ENCODE measurements around the gene SDHC. TPM values are rescaled to one million over a fixed set of nuclear protein-coding genes. Genes with fewer than 3 reads are reported as not detected.
"Not testable (repeated sequence)": the region's sequence is repeated elsewhere in the genome, so short reads cannot be mapped to it uniquely, and the experiment has no call there.

The SDHC gene
- polyA plus RNA-seq, 2 donors: 40.6 to 148 TPM

DNA sequence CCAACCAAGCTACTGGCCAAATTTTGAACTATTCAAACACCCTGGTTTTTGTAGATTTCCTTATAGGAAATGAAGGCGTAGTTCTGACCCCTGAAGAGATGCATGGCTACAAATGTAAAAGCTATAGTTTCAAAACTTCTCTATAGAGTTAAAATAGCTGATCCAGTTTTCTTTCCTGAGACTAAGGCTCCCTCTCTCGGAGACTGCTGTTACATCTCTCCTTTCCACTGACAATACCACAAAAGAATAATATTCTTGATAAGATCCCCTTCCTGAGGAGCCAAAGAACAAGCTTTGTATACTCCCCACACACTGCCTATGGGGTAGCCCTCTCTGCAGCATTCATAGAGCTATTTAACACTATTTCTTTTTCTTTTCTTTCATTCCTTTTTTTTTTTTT, 60.2 kb downstream of the SDHC start:
- H3K4me1 ChIP-seq (ENCODE audit: control insufficient read depth in 2 of 2, insufficient read depth in 2 of 2, low read length in 1 of 2): no peaks in the 10 kb centered on the region
- H3K27ac ChIP-seq (ENCODE audit: low read depth in 2 of 2, low read length in 1 of 2): no peak overlapping the region
- H3K27me3 ChIP-seq (ENCODE audit: control insufficient read depth in 1 of 2, insufficient read depth in 2 of 2, low read length in 2 of 2): no peaks in the 10 kb centered on the region
- no peak overlapping the region for H3K4me3 ChIP-seq (ENCODE audit: low read depth in 1 of 2, low read length in 2 of 2)
- no peaks in the 10 kb centered on the region for H3K9me3 ChIP-seq (ENCODE audit: control insufficient read depth in 2 of 2, insufficient read depth in 1 of 2, low read depth in 1 of 2, low read length in 1 of 2)
- H3K36me3 ChIP-seq (ENCODE audit: control insufficient read depth in 2 of 2, insufficient read depth in 2 of 2, low read length in 1 of 2): no peaks in the 10 kb centered on the region
- 53 to 55% methylated on average over 2 of the region's 2 CpGs for WGBS, 2 donors

DNA sequence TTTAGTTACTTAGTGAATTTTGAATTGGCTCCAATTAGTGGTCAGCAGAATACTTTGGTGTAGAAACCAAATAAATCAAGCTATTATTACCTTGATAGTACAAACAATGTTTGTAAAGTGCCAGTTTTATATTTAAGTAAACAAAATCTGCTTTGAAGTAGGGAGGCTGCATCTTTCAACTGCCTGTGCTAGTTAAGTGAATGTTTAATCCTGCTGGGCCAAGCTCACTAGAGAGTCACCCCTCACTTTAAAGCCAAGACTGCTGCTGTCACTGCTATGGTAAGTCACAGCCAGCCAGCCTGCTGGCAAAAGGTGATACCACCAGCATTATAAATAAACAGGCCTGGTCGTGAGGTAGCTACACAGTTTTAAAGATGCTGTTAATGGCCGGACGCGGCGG, 63.8 kb downstream of the SDHC start:
- WGBS, 2 donors: 85 to 88% methylated on average over 5 of the region's 5 CpGs
- Histone ChIP-seq H3K4me3 (ENCODE audit: low read depth in 1 of 2, low read length in 2 of 2) (no peak overlapping the region), H3K4me1 (ENCODE audit: control insufficient read depth in 2 of 2, insufficient read depth in 2 of 2, low read length in 1 of 2) (no peaks in the 10 kb centered on the region), H3K27me3 (ENCODE audit: control insufficient read depth in 1 of 2, insufficient read depth in 2 of 2, low read length in 2 of 2) (no peaks in the 10 kb centered on the region), H3K27ac (ENCODE audit: low read depth in 2 of 2, low read length in 1 of 2) (no peak overlapping the region), H3K9me3 (ENCODE audit: control insufficient read depth in 2 of 2, insufficient read depth in 1 of 2, low read depth in 1 of 2, low read length in 1 of 2) (no peaks in the 10 kb centered on the region), H3K36me3 (ENCODE audit: control insufficient read depth in 2 of 2, insufficient read depth in 2 of 2, low read length in 1 of 2) (no peaks in the 10 kb centered on the region)

- Histone ChIP-seq H3K9me3 (ENCODE audit: control insufficient read depth in 2 of 2, insufficient read depth in 1 of 2, low read depth in 1 of 2, low read length in 1 of 2) (no peaks in the 10 kb centered on the region), H3K27ac (ENCODE audit: low read depth in 2 of 2, low read length in 1 of 2) (no peak overlapping the region), H3K27me3 (ENCODE audit: control insufficient read depth in 1 of 2, insufficient read depth in 2 of 2, low read length in 2 of 2) (no peaks in the 10 kb centered on the region), H3K4me1 (ENCODE audit: control insufficient read depth in 2 of 2, insufficient read depth in 2 of 2, low read length in 1 of 2) (no peaks in the 10 kb centered on the region), H3K4me3 (ENCODE audit: low read depth in 1 of 2, low read length in 2 of 2) (no peak overlapping the region), H3K36me3 (ENCODE audit: control insufficient read depth in 2 of 2, insufficient read depth in 2 of 2, low read length in 1 of 2) (no peaks in the 10 kb centered on the region)
- 82 to 89% methylated on average over 18 of the region's 18 CpGs for WGBS, 2 donors
These were observed 64.9 kb downstream of the SDHC start for GRCh38 chr1:161379071-161379470.

DNA sequence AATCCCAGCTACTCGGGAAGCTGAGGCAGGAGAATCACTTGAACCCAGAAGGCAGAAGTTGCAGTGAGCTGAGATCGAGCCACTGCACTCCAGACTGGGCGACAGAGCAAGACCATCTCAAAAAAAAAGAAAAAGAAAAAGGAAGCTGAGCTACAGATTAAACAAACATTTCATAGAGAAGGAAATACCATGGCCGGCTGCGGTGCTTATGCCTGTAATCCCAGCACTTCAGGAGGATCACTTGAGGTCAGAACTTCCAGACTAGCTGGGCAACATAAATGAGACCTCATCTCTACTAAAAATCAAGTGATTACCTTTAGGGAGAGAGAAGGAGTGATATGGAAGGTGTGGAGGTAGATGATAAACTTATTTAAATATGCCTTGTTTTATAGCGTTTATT, 67.5 kb downstream of the SDHC start:
- WGBS, 2 donors: 55 to 57% methylated on average over 6 of the region's 6 CpGs
- no peak overlapping the region for H3K4me3 ChIP-seq (ENCODE audit: low read depth in 1 of 2, low read length in 2 of 2)
- no peaks in the 10 kb centered on the region for H3K9me3 ChIP-seq (ENCODE audit: control insufficient read depth in 2 of 2, insufficient read depth in 1 of 2, low read depth in 1 of 2, low read length in 1 of 2)
- no peaks in the 10 kb centered on the region for H3K27me3 ChIP-seq (ENCODE audit: control insufficient read depth in 1 of 2, insufficient read depth in 2 of 2, low read length in 2 of 2)
- no peaks in the 10 kb centered on the region for H3K4me1 ChIP-seq (ENCODE audit: control insufficient read depth in 2 of 2, insufficient read depth in 2 of 2, low read length in 1 of 2)
- H3K36me3 ChIP-seq (ENCODE audit: control insufficient read depth in 2 of 2, insufficient read depth in 2 of 2, low read length in 1 of 2): no peaks in the 10 kb centered on the region
- no peak overlapping the region for H3K27ac ChIP-seq (ENCODE audit: low read depth in 2 of 2, low read length in 1 of 2)

GRCh38 chr1:161382214-161383019, 68.2 kb downstream of the SDHC start:
- H3K27me3 ChIP-seq (ENCODE audit: control insufficient read depth in 1 of 2, insufficient read depth in 2 of 2, low read length in 2 of 2): no peaks in the 10 kb centered on the region
- no peaks in the 10 kb centered on the region for H3K36me3 ChIP-seq (ENCODE audit: control insufficient read depth in 2 of 2, insufficient read depth in 2 of 2, low read length in 1 of 2)
- peak overlapping the region; percentile 1 to 4 for H3K27ac ChIP-seq (ENCODE audit: low read depth in 2 of 2, low read length in 1 of 2)
- H3K9me3 ChIP-seq (ENCODE audit: control insufficient read depth in 2 of 2, insufficient read depth in 1 of 2, low read depth in 1 of 2, low read length in 1 of 2): no peaks in the 10 kb centered on the region
- no peaks in the 10 kb centered on the region for H3K4me1 ChIP-seq (ENCODE audit: control insufficient read depth in 2 of 2, insufficient read depth in 2 of 2, low read length in 1 of 2)
- 19 to 25% methylated on average over 4 of the region's 4 CpGs for WGBS, 2 donors
- H3K4me3 ChIP-seq (ENCODE audit: low read depth in 1 of 2, low read length in 2 of 2): no peak overlapping the region

DNA sequence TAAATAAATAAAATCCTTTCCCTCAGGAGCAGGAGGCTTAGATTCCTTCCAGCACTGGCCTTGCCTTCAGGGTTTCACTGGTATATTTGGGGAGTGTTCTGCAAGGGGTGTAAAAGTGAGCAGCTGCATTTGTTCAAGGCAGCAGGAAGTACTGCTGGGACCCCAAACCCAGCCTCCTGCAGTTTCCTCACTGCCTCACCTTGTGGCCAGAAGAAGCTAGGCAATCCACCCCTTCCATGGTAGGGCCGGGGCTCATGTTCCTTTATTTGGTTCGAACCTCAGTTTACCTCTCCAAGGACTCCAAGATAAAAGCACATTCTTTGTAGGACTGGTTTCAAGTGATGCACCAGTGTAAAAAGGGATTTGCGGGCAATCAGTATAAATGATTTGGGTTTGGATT, 74.5 kb downstream of the SDHC start:
- Histone ChIP-seq H3K4me1 (ENCODE audit: control insufficient read depth in 2 of 2, insufficient read depth in 2 of 2, low read length in 1 of 2) (no peaks in the 10 kb centered on the region), H3K9me3 (ENCODE audit: control insufficient read depth in 2 of 2, insufficient read depth in 1 of 2, low read depth in 1 of 2, low read length in 1 of 2) (no peaks in the 10 kb centered on the region), H3K36me3 (ENCODE audit: control insufficient read depth in 2 of 2, insufficient read depth in 2 of 2, low read length in 1 of 2) (no peaks in the 10 kb centered on the region), H3K27me3 (ENCODE audit: control insufficient read depth in 1 of 2, insufficient read depth in 2 of 2, low read length in 2 of 2) (no peaks in the 10 kb centered on the region), H3K27ac (ENCODE audit: low read depth in 2 of 2, low read length in 1 of 2) (no peak overlapping the region), H3K4me3 (ENCODE audit: low read depth in 1 of 2, low read length in 2 of 2) (no peak overlapping the region)
- 86 to 91% methylated on average over 3 of the region's 3 CpGs for WGBS, 2 donors

GRCh38 chr1:161389158-161389557, 75.0 kb downstream of the SDHC start:
- Histone ChIP-seq H3K4me3 (ENCODE audit: low read depth in 1 of 2, low read length in 2 of 2) (peak overlapping the region in 1 of 2 donors; percentile 51), H3K27ac (ENCODE audit: low read depth in 2 of 2, low read length in 1 of 2) (peak overlapping the region; percentile 27 to 99)
- not testable (repeated sequence) for H3K4me1 ChIP-seq (ENCODE audit: control insufficient read depth in 2 of 2, insufficient read depth in 2 of 2, low read length in 1 of 2); H3K36me3 ChIP-seq (ENCODE audit: control insufficient read depth in 2 of 2, insufficient read depth in 2 of 2, low read length in 1 of 2); H3K9me3 ChIP-seq (ENCODE audit: control insufficient read depth in 2 of 2, insufficient read depth in 1 of 2, low read depth in 1 of 2, low read length in 1 of 2); H3K27me3 ChIP-seq (ENCODE audit: control insufficient read depth in 1 of 2, insufficient read depth in 2 of 2, low read length in 2 of 2)
- WGBS, 2 donors: 58 to 66% methylated on average over 16 of the region's 16 CpGs

GRCh38 chr1:161389691-161390558, 75.7 kb downstream of the SDHC start:
- Histone ChIP-seq H3K9me3 (ENCODE audit: control insufficient read depth in 2 of 2, insufficient read depth in 1 of 2, low read depth in 1 of 2, low read length in 1 of 2) (no peaks in the 10 kb centered on the region), H3K4me3 (ENCODE audit: low read depth in 1 of 2, low read length in 2 of 2) (peak overlapping the region; percentile 65 to 77), H3K27ac (ENCODE audit: low read depth in 2 of 2, low read length in 1 of 2) (peak overlapping the region; percentile 98 to 99), H3K36me3 (ENCODE audit: control insufficient read depth in 2 of 2, insufficient read depth in 2 of 2, low read length in 1 of 2) (no peaks in the 10 kb centered on the region), H3K4me1 (ENCODE audit: control insufficient read depth in 2 of 2, insufficient read depth in 2 of 2, low read length in 1 of 2) (no peaks in the 10 kb centered on the region), H3K27me3 (ENCODE audit: control insufficient read depth in 1 of 2, insufficient read depth in 2 of 2, low read length in 2 of 2) (no peaks in the 10 kb centered on the region)
- WGBS, 2 donors: 1% methylated on average over 66 to 77 of the region's 79 CpGs

GRCh38 chr1:161390559-161390858, 76.3 kb downstream of the SDHC start:
- H3K36me3 ChIP-seq (ENCODE audit: control insufficient read depth in 2 of 2, insufficient read depth in 2 of 2, low read length in 1 of 2): no peaks in the 10 kb centered on the region
- 2 to 3% methylated on average over 13 of the region's 13 CpGs for WGBS, 2 donors
- H3K4me3 ChIP-seq (ENCODE audit: low read depth in 1 of 2, low read length in 2 of 2): peak overlapping the region; percentile 65
- H3K27me3 ChIP-seq (ENCODE audit: control insufficient read depth in 1 of 2, insufficient read depth in 2 of 2, low read length in 2 of 2): no peaks in the 10 kb centered on the region
- H3K9me3 ChIP-seq (ENCODE audit: control insufficient read depth in 2 of 2, insufficient read depth in 1 of 2, low read depth in 1 of 2, low read length in 1 of 2): no peaks in the 10 kb centered on the region
- H3K27ac ChIP-seq (ENCODE audit: low read depth in 2 of 2, low read length in 1 of 2): peak overlapping the region; percentile 82 to 89
- no peaks in the 10 kb centered on the region for H3K4me1 ChIP-seq (ENCODE audit: control insufficient read depth in 2 of 2, insufficient read depth in 2 of 2, low read length in 1 of 2)

Data from esophagus (tissue), 2 donors.